ENCODE results near the gene PHC2.

DNA sequence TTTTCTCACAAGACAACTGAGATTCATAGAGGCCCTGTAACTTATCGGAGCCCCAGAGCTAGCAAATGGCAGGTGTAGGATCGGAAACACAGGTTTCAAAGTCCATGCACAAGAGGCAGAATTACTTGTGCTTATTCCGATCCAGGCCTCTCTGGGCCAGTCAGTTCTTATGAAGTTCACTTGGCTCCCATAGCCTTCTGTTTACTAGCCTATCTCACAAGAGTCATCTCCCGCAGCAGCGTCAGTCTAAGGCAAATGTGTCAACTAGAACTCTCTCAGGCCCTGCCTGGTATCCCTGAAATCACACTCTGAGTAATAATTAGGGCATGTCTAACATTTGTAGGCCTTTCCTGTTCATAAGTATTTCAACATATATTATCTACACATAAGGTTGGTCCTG is 43.3 kb downstream of the PHC2 start:
- TF ChIP-seq, protein P1, sequence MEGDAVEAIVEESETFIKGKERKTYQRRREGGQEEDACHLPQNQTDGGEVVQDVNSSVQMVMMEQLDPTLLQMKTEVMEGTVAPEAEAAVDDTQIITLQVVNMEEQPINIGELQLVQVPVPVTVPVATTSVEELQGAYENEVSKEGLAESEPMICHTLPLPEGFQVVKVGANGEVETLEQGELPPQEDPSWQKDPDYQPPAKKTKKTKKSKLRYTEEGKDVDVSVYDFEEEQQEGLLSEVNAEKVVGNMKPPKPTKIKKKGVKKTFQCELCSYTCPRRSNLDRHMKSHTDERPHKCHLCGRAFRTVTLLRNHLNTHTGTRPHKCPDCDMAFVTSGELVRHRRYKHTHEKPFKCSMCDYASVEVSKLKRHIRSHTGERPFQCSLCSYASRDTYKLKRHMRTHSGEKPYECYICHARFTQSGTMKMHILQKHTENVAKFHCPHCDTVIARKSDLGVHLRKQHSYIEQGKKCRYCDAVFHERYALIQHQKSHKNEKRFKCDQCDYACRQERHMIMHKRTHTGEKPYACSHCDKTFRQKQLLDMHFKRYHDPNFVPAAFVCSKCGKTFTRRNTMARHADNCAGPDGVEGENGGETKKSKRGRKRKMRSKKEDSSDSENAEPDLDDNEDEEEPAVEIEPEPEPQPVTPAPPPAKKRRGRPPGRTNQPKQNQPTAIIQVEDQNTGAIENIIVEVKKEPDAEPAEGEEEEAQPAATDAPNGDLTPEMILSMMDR (optimal IDR thresholded peaks at IDR 0.05 in 1 of 3, IDR thresholded peaks at IDR 0.05 in 1 of 3, conservative IDR thresholded peaks at IDR 0.05 in 1 of 3; ENCODE audit: extremely low read depth in 1 of 3, insufficient read depth in 2 of 3, low read length in 3 of 3), result no peak
- no peak for TF ChIP-seq EZH2 (IDR thresholded peaks at IDR 0.05; ENCODE audit: low read length)
